Neural progenitor cell (in vitro differentiated cells): ENCODE data around the gene TMEM117. TPM values are rescaled to one million over a fixed set of nuclear protein-coding genes. Genes with fewer than 3 reads are reported as not detected.
A peak's percentile ranks its signal among the peaks of the same experiment; 100 is the strongest.

Experiments
- DNase-seq: peaks from one replicate; pipeline ENCODE4 v3.0.0-alpha.2; 2016; ENCODE audit warnings: low spot score
- H2AFZ ChIP-seq: fragments of 200-600 bp; sonication (generic); replicated peaks from 2 replicates; pipeline ENCODE4 v1.6.1; 2016; ENCODE audit warnings: antibody characterized with exemption
- H3F3A ChIP-seq: fragments of 200-600 bp; sonication (generic); 2 replicates; pipeline ENCODE4 v1.6.1; 2016; ENCODE audit warnings: antibody characterized with exemption, low read depth
- H3K27ac ChIP-seq: fragments of 200-600 bp; sonication (generic); 2 replicates; pipeline ENCODE4 v1.5.1; 2016; ENCODE audit warnings: mild to moderate bottlenecking
- H3K27me3 ChIP-seq: fragments of 200-600 bp; sonication (generic); 2 replicates; pipeline ENCODE4 v1.6.1; 2016; ENCODE audit warnings: mild to moderate bottlenecking, moderate library complexity
- H3K36me3 ChIP-seq: fragments of 200-600 bp; sonication (generic); 2 replicates; pipeline ENCODE4 v1.5.1; 2016
- H3K4me1 ChIP-seq: fragments of 200-600 bp; sonication (generic); 2 replicates; pipeline ENCODE4 v1.6.1; 2016; ENCODE audit warnings: mixed run types
- H3K4me2 ChIP-seq: fragments of 200-600 bp; sonication (generic); 2 replicates; pipeline ENCODE4 v1.6.1; 2016
- H3K4me3 ChIP-seq: fragments of 200-600 bp; sonication (generic); 2 replicates; pipeline ENCODE4 v1.5.1; 2016
- H3K79me2 ChIP-seq: fragments of 200-600 bp; sonication (generic); 2 replicates; pipeline ENCODE4 v1.6.1; 2016; ENCODE audit warnings: low read depth
- H3K9ac ChIP-seq: fragments of 200-600 bp; sonication (generic); 2 replicates; pipeline ENCODE4 v1.6.1; 2016
- H3K9me3 ChIP-seq: fragments of 200-600 bp; sonication (generic); 2 replicates; pipeline ENCODE4 v1.5.1; 2016; ENCODE audit warnings: low read depth
- H4K20me1 ChIP-seq: fragments of 200-600 bp; sonication (generic); 2 replicates; pipeline ENCODE4 v1.6.1; 2016; ENCODE audit warnings: low read depth
- H3K27ac Mint-ChIP-seq: 3 replicates; pipeline ENCODE4 v1.8.0; 2021; ENCODE audit warnings: mixed read lengths
- H3K27me3 Mint-ChIP-seq: 2 replicates; pipeline ENCODE4 v1.8.0; 2022; ENCODE audit warnings: low read depth, mild to moderate bottlenecking, inconsistent platforms, moderate library complexity, mixed read lengths; ENCODE audit not compliant: insufficient read depth
- H3K36me3 Mint-ChIP-seq: 3 replicates; pipeline ENCODE4 v1.8.0; 2021; ENCODE audit warnings: mixed read lengths
- H3K4me1 Mint-ChIP-seq: 3 replicates; pipeline ENCODE4 v1.8.0; 2021; ENCODE audit warnings: mixed read lengths
- H3K4me3 Mint-ChIP-seq: 3 replicates; pipeline ENCODE4 v1.8.0; 2021; ENCODE audit warnings: mild to moderate bottlenecking, moderate library complexity, mixed read lengths
- H3K9me3 Mint-ChIP-seq: 3 replicates; pipeline ENCODE4 v1.8.0; 2020; ENCODE audit warnings: mixed read lengths
- CTCF ChIP-seq: fragments of 200-600 bp; sonication (generic); IDR thresholded peaks from 2 replicates; pipeline ENCODE4 v1.5.1; 2017; ENCODE audit warnings: antibody characterized with exemption, mild to moderate bottlenecking
- EZH2 ChIP-seq: fragments of 200-600 bp; sonication (generic); IDR thresholded peaks from 2 replicates; pipeline ENCODE4 v1.6.1; 2017; ENCODE audit warnings: antibody characterized with exemption, mild to moderate bottlenecking, moderate library complexity
- EZH2phosphoT487 ChIP-seq: fragments of 200-600 bp; sonication (generic); IDR thresholded peaks from 2 replicates; pipeline ENCODE4 v1.6.1; 2017; ENCODE audit warnings: antibody characterized with exemption
- total RNA-seq: library from RNA; depleted of rRNA; stranded (reverse); fragments of >200 nt; gene quantifications from 2 replicates; pipeline ENCODE4 v1.2.3, GENCODE V29; 2015; ENCODE audit warnings: low replicate concordance

TMEM117 gene
- total RNA-seq, 1 donor from 2014 or later: 1.6 TPM

- H3K27me3 ChIP-seq: no peaks in the 10 kb centered on the region
- H3K9me3 ChIP-seq: no peaks in the 10 kb centered on the region
- no peak overlapping the region for H3K4me3 ChIP-seq
- H3K4me2 ChIP-seq: no peak overlapping the region
- no peaks in the 10 kb centered on the region for H3K36me3 Mint-ChIP-seq
- H3K36me3 ChIP-seq: no peaks in the 10 kb centered on the region
- no peak for DNase-seq
- H3K9me3 Mint-ChIP-seq: no peaks in the 10 kb centered on the region
- H3K27me3 Mint-ChIP-seq: no peaks in the 10 kb centered on the region
- no peak overlapping the region for H3K27ac ChIP-seq
- H4K20me1 ChIP-seq: no peaks in the 10 kb centered on the region
- H3K79me2 ChIP-seq: no peaks in the 10 kb centered on the region
- H3K4me1 Mint-ChIP-seq: peaks cover 5% of the 10 kb centered on the region
- H3K27ac Mint-ChIP-seq: no peak overlapping the region
- H3K4me3 Mint-ChIP-seq: no peak overlapping the region
- H2AFZ ChIP-seq: no peak overlapping the region
- TF ChIP-seq EZH2phosphoT487: no peak
- TF ChIP-seq CTCF: no peak
- TF ChIP-seq EZH2: no peak
- peaks cover 8% of the 10 kb centered on the region for H3K4me1 ChIP-seq
- no peak overlapping the region for H3K9ac ChIP-seq
- no peaks in the 10 kb centered on the region for H3F3A ChIP-seq
Observed at GRCh38 chr12:43883748-43884147, 47.9 kb downstream of the TMEM117 start.

GRCh38 chr12:43884683-43885410 is 49.0 kb downstream of the TMEM117 start:
- Histone ChIP-seq H3K4me1 (peaks cover 8% of the 10 kb centered on the region), H3K79me2 (no peaks in the 10 kb centered on the region), H3K9ac (no peak overlapping the region), H3F3A (no peaks in the 10 kb centered on the region), H3K4me3 (no peak overlapping the region), H4K20me1 (no peaks in the 10 kb centered on the region), H2AFZ (peak overlapping the region; percentile 96), H3K36me3 (no peaks in the 10 kb centered on the region), H3K27ac (no peak overlapping the region), H3K4me2 (no peak overlapping the region), H3K27me3 (no peaks in the 10 kb centered on the region), H3K9me3 (no peaks in the 10 kb centered on the region)
- Mint-ChIP-seq H3K4me1 (peaks cover 5% of the 10 kb centered on the region), H3K4me3 (no peak overlapping the region), H3K9me3 (no peaks in the 10 kb centered on the region), H3K36me3 (no peaks in the 10 kb centered on the region), H3K27ac (peak overlapping the region; percentile 24), H3K27me3 (no peaks in the 10 kb centered on the region)
- no peak for TF ChIP-seq EZH2phosphoT487
- no peak for TF ChIP-seq EZH2
- TF ChIP-seq CTCF: no peak
- peak; percentile 3 for DNase-seq

GRCh38 chr12:43887397-43887796 is 51.5 kb downstream of the TMEM117 start:
- Histone ChIP-seq H3K4me2 (no peak overlapping the region), H3K9ac (no peak overlapping the region), H3K79me2 (no peaks in the 10 kb centered on the region), H3K4me3 (no peak overlapping the region), H3K36me3 (no peaks in the 10 kb centered on the region), H3K4me1 (peaks cover 8% of the 10 kb centered on the region), H3K27ac (no peak overlapping the region), H4K20me1 (no peaks in the 10 kb centered on the region), H3K9me3 (no peaks in the 10 kb centered on the region), H2AFZ (no peak overlapping the region), H3K27me3 (no peaks in the 10 kb centered on the region), H3F3A (no peaks in the 10 kb centered on the region)
- Mint-ChIP-seq H3K4me1 (peaks cover 5% of the 10 kb centered on the region), H3K27me3 (no peaks in the 10 kb centered on the region), H3K4me3 (no peak overlapping the region), H3K36me3 (no peaks in the 10 kb centered on the region), H3K9me3 (peaks cover 2% of the 10 kb centered on the region), H3K27ac (no peak overlapping the region)
- no peak for TF ChIP-seq CTCF
- TF ChIP-seq EZH2phosphoT487: no peak
- TF ChIP-seq EZH2: no peak
- no peak for DNase-seq
